ENCODE data around the gene SUMO4. TPM values are rescaled to one million over a fixed set of nuclear protein-coding genes. Genes with fewer than 3 reads are reported as not detected.

The SUMO4 gene
- total and polyA plus RNA-seq, 8 donors, result 0.09 to 1.5 (median 0.86) TPM; not detected in 1

DNA sequence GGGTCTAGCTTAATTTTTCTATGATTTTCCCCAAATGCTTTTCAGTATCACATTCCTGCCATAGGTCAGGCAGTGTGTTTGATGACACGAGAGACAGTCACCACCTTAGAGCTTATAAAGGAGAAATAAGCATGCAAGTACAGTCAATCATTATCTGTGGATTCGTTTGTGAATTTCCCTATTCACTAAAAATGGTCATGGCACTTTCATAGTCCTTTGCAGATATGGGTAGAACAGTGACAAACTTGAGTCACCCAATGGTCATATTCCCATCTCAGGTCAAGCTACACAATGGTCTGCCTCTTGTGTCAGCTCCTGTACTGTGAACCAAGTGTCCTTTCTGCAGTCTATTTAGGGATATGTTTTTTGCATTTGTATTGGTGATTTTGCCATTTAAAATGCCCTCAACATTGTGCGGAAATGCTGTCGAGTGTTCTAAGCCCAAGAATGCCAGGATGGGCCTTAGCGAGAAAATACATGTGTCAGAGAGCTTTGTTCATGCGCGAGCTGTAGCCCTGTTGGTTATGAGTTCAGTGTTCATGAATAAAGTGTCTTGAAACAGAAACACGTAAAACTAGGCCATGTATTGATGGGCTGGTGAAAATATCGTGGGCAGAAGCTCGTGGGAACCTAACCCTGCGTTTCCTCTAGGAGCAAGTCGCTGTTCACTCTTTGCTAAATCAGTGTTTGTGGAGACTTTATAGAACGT is 19.8 kb downstream of the SUMO4 start:
- WGBS, 2 donors, result 86 to 91% methylated on average over 13 of the region's 13 CpGs
- DNase-seq (no peak), FAIRE-seq (no peak), ATAC-seq (no peak)
- Histone ChIP-seq H3K27ac (no peak overlapping the region), H3K4me1 (peaks cover 0 to 5% (median 0%) of the 10 kb centered on the region in 3 donors), H3K9me3 (no peaks in the 10 kb centered on the region), H3K36me3 (no peaks in the 10 kb centered on the region), H3K27me3 (no peaks in the 10 kb centered on the region), H3K4me3 (no peak overlapping the region)
- TF ChIP-seq CTCF (IDR thresholded peaks at IDR 0.05), result no peak
- intact Hi-C loops (cut with DNase I), result loop anchor here in 1 of 3 donors (10.0 kb wide), 1 partner anchor 335 kb away; no protein-coding TSS in a partner anchor

DNA sequence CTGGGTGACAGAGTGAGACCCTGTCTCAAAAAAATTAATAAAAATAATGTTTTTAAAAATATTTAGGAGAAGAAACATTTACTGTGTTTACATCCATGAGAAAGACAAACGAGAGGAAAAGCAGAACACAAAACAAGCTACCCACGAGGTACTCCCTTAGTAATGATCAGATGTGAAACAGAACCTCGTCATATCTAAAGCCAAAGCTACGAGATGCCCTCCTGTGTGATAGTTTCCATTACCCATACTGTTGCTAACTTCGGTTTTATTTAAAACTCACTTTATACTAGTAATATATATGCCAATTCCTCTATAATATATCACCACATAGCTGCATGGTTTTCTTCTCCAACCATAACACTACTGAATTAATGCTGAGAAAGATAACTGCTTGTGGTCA is 21.1 kb downstream of the SUMO4 start:
- intact Hi-C loops (cut with DNase I), result loop anchor here in 1 of 3 donors (10.0 kb wide), 1 partner anchor 336 kb away; no protein-coding TSS in a partner anchor
- Histone ChIP-seq H3K9me3 (no peaks in the 10 kb centered on the region), H3K4me1 (peaks cover 0 to 5% (median 0%) of the 10 kb centered on the region in 3 donors), H3K27me3 (no peaks in the 10 kb centered on the region), H3K36me3 (no peaks in the 10 kb centered on the region), H3K27ac (no peak overlapping the region), H3K4me3 (no peak overlapping the region)
- no peak for FAIRE-seq
- ATAC-seq, result no peak
- 62 to 74% methylated on average over 5 of the region's 5 CpGs for WGBS, 2 donors
- no peak for DNase-seq
- TF ChIP-seq CTCF (IDR thresholded peaks at IDR 0.05), result no peak

GRCh38 chr6:149422581-149422980 is 22.5 kb downstream of the SUMO4 start:
- Histone ChIP-seq H3K36me3 (no peaks in the 10 kb centered on the region), H3K9me3 (no peaks in the 10 kb centered on the region), H3K4me1 (peaks cover 0 to 5% (median 0%) of the 10 kb centered on the region in 3 donors), H3K4me3 (no peak overlapping the region), H3K27ac (no peak overlapping the region), H3K27me3 (no peaks in the 10 kb centered on the region)
- no peak for DNase-seq
- ATAC-seq, result no peak
- no peak for TF ChIP-seq CTCF (IDR thresholded peaks at IDR 0.05)
- 88 to 94% methylated on average over 4 of the region's 4 CpGs for WGBS, 2 donors
- intact Hi-C loops (cut with DNase I), result loop anchor here in 1 of 3 donors (10.0 kb wide), 1 partner anchor 338 kb away; no protein-coding TSS in a partner anchor
- FAIRE-seq, result no peak

DNA sequence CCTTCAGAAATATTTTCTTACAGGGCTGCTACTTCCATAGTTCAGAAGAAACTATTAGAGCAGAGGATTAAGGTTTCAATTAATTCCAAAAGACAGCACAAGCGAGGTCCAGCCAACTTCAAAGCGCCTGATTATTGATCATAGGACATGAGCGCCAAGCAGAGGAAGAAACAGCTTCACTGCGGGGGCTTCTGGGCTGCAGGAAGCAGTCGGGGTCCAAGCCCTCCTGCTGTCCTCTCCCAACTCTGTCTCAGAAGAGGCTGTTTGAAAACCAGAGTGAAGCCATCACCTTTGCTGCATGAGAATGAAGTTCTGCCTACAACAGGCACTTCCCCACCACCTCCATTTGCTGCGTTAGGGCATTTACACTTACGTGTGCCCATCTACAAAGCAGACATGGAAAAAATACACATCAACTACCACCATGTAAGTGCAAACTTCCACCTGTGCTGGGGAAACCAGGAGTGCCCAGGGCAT is 23.9 kb downstream of the SUMO4 start:
- intact Hi-C loops (cut with DNase I), result loop anchor here in 1 of 3 donors (10.0 kb wide), 1 partner anchor 339 kb away; no protein-coding TSS in a partner anchor
- Histone ChIP-seq H3K36me3 (no peaks in the 10 kb centered on the region), H3K4me1 (peaks cover 0 to 5% (median 0%) of the 10 kb centered on the region in 3 donors), H3K27me3 (no peaks in the 10 kb centered on the region), H3K4me3 (no peak overlapping the region), H3K9me3 (no peaks in the 10 kb centered on the region), H3K27ac (no peak overlapping the region)
- TF ChIP-seq CTCF (IDR thresholded peaks at IDR 0.05), result no peak
- ATAC-seq (peak in 1 of 4 donors; percentile 24), DNase-seq (no peak), FAIRE-seq (no peak)
- WGBS, 2 donors, result 41 to 49% methylated on average over 7 of the region's 7 CpGs

DNA sequence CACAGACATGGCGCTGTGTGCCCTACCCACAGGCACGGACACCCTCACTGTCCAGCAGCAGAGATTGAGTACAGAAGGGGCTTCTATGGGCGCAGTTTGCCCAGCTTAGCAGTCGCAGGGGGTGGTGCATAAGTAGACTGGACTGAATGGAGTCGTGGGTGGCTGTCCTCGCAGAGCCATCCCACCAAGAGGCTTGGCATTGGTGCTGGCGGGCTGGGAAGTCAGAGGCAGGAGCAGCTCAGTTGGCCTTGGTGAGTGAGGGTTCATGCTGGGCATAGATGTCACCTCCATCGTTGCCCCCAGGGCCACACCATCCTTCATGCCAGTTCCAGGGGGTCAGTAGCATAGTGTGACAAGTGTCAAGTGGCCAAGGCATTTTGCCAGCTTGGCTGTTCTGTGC is 25.2 kb downstream of the SUMO4 start:
- intact Hi-C loops (cut with DNase I), result loop anchor here in 2 of 3 donors (5.0 to 10.0 kb wide), 2 partner anchors 340 to 343 kb away; no protein-coding TSS in a partner anchor
- 81 to 93% methylated on average over 8 of the region's 8 CpGs for WGBS, 2 donors

More for the DNA sequence above, 25.2 kb downstream of the SUMO4 start:
- Histone ChIP-seq H3K36me3 (no peaks in the 10 kb centered on the region), H3K27ac (no peak overlapping the region), H3K9me3 (no peaks in the 10 kb centered on the region), H3K4me1 (peaks cover 0 to 5% (median 0%) of the 10 kb centered on the region in 3 donors), H3K27me3 (no peaks in the 10 kb centered on the region), H3K4me3 (no peak overlapping the region)
- DNase-seq, result no peak
- FAIRE-seq, result no peak
- no peak for TF ChIP-seq CTCF (IDR thresholded peaks at IDR 0.05)
- no peak for ATAC-seq

All from pancreas (tissue), 10 donors.